OCI-LY1 (cell line): Measurements from ENCODE around the gene EIF2B1.

ENCODE experiments used
- EZH2 ChIP-seq: fragments of 200-600 bp; sonication (generic), shearing (Covaris generic); IDR thresholded peaks from 2 replicates; pipeline ENCODE4 v1.8.0; 2017; ENCODE audit warnings: borderline replicate concordance, mixed run types, mild to moderate bottlenecking, antibody characterized with exemption, low read length, moderate library complexity, mixed read lengths
- TF ChIP-seq, protein P1 (sequence below): fragments of 200-600 bp; sonication (generic), shearing (Covaris generic); IDR thresholded peaks from 2 replicates; pipeline ENCODE4 v1.5.1; 2017; ENCODE audit warnings: mild to moderate bottlenecking, antibody characterized with exemption, low read length, moderate library complexity, mixed read lengths

DNA sequence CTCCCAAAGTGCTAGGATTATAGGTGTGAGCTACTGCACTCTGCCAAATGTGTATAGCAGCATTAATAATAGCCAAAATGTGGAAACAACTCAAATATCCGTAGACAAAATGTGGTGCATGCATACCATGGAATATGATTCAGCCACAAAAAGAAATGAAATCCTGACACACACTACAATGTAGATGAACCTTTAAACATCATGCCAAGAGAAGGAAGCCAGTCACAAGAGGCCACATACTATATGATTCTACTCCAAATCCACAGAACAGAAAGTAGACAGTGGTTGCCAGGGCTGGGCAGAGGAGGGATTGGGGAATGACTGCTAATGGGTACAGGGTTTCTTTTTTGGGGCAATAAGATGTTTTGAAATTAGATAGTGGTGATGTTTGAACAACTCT, 56.9 kb downstream of the EIF2B1 start:
- no peak for TF ChIP-seq EZH2
- TF ChIP-seq, protein P1, sequence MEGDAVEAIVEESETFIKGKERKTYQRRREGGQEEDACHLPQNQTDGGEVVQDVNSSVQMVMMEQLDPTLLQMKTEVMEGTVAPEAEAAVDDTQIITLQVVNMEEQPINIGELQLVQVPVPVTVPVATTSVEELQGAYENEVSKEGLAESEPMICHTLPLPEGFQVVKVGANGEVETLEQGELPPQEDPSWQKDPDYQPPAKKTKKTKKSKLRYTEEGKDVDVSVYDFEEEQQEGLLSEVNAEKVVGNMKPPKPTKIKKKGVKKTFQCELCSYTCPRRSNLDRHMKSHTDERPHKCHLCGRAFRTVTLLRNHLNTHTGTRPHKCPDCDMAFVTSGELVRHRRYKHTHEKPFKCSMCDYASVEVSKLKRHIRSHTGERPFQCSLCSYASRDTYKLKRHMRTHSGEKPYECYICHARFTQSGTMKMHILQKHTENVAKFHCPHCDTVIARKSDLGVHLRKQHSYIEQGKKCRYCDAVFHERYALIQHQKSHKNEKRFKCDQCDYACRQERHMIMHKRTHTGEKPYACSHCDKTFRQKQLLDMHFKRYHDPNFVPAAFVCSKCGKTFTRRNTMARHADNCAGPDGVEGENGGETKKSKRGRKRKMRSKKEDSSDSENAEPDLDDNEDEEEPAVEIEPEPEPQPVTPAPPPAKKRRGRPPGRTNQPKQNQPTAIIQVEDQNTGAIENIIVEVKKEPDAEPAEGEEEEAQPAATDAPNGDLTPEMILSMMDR, result no peak
